Muscle of back (tissue), 11 donors: Measurements from ENCODE around the gene CINP. TPM values are rescaled to one million over a fixed set of nuclear protein-coding genes. Genes with fewer than 3 reads are reported as not detected.
"Not testable (repeated sequence)": the region's sequence is repeated elsewhere in the genome, so short reads cannot be mapped to it uniquely, and the experiment has no call there.

Experiments used
- DNase-seq, 3 donors: peaks; one replicate each; pipeline versions ENCODE4 v3.0.0 to v3.0.0-alpha.2; 2013
- polyA plus RNA-seq, 10 donors: library from polyadenylated mRNA; unstranded; fragments of 120-200 nt; gene quantifications; one replicate each; pipeline ENCODE4 v1.2.1, GENCODE V29; 2013; ENCODE audit not compliant: insufficient read length in 10 of 10

CINP gene
- polyA plus RNA-seq, 10 donors = 25.1 to 37.9 (median 31.0) TPM

DNA sequence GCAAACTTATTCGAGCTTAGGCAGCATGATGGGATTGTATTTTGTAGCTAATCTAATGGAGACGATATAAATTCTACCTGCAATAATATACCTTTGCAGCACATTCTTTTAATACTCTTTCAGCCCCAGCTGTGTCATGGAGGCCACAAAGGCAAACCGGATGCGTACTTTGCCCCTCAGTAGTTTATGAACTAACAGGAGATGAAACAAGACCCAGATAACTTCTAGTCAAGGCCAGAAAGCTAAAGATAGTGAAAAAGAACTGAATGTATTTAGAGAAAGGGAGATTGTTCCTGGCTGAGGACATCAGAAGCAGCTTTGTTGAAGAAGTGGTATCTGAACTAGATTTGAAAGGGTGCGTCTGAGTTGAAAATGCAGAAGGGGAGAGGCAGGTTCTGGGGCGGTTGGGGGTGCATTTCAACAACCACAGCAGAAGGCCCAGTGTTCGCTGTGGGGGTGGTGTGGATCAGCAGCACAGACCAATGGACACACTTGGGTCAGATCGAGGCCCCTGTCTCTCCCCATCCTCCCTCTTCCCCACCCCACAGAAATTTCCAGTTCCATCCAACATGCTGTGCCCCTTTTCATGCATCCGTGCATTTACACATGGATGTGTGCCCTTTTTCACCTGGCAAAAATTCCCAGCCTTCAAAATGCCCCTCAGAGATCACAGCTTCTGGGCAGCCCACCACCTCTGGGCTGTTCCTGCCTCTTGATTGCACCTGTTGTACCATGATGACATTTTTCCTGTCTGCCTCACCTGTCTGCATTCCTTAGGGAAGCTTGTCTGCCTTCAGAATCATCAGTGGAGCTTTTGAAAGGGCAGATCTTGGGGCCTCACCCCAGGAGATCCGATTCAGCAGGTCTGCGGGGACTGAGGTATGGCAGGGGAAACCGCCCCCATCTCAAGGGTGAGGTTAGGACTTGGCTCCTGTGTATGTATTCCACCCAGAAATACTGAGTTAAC lies 41.0 kb downstream of the CINP start:
- DNase-seq = no peak

DNA sequence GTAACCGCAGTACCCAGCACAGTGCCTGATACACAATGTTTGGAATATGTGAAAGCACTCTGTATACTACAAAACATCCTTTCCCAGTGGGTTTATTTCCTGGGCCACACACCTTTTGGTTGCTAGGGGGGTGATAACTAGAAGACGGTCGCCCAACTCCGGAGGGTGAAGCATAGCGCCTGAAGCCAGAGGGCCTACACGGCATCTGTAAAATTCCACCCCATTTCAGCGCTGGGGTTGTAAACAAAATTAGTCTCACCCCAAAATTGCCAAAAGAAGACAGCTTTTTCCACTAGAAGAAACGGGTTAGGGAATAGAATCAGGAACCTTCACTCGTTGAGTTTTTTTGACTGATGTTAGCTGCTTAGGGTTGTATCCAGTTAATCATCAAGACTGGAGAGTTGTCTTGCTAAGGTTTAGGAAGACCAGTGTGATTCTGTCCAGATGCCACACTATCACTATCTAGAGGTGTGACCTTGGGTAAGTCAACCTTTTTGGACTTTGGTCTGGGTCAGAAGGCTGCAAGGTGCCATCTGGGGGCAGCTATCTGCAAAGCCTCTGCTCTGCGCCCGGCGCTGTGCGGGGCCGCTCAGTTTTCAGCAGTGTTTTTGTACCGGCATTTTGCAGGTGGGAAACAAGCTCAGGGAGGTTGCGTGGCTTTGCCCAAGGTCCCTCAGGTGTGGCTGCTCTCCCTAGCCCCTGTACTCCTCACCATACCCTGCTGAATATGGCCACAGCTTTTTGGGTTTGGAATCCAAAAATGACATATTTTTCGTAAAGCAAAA lies 41.8 kb downstream of the CINP start:
- DNase-seq = no peak

DNA sequence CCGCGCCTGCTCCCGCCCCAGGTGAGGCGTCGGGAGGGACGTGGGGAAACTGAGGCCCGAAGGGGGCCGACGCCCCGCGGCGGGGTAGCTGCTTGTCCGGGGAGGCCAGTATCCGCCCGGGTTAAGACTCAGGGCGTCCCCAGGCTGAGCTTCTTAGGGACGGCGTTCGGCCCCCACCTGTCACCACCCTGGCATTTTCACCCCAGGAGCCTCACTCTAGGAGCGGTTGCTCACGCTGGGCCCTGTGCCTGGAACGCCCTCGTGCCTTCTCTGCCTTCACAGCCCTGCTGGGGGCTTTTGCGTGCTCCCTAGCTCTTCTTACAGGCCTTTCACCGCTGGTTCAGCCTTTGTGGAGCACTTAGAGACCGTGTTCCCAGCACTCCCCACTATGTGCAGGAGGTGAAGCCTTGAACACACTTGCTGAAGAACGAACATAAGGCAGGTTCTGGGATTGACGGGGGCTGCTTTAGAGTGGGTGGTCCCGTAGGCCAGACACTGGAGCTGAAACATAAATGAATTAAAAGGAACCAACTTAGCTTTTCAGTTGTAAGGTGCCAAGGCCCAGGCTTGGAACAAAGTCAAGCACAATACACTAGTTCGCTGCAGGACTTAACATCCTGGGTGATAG lies 42.5 kb downstream of the CINP start:
- peak in 2 of 3 donors; percentile 55 to 79 for DNase-seq

DNA sequence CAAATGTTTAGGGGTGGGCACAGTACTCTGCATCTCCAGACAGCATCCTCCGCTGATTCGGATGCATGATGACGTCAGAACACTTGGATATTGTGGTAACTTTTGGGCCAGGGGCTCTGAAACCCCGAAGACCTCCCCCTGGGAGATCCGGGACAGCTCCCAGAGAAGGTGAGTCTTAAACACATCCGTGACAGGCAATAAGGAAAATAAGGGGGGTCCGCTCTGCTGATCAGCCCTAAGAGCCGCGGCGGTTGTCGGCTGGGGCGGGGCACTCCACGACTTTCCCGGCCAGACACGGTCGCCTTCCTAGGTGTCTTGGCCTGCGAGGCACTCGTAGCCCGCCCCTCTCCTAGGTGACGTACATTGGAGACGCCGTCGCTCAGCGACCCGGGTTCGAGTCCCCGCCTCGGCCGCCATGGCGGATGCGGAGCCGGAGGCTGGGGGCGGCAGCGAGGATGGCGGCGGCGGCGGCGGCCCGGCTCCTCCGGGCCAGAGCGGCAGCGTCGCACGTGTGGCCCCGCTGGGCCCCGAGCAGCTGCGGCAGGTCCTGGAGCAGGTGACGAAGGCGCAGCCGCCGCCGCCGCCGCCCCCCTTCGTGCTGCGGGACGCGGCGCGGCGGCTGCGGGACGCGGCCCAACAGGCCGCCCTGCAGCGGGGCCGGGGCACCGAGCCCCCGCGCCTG lies 43.2 kb downstream of the CINP start, which contains the start of gene ZNF839:
ZNF839 (plus strand) TSS at position 396 of the 682 bp plus-strand sequence; CDS start at position 416, 20 bp downstream.
- peak; percentile 90 to 96 (median 94) for DNase-seq

DNA sequence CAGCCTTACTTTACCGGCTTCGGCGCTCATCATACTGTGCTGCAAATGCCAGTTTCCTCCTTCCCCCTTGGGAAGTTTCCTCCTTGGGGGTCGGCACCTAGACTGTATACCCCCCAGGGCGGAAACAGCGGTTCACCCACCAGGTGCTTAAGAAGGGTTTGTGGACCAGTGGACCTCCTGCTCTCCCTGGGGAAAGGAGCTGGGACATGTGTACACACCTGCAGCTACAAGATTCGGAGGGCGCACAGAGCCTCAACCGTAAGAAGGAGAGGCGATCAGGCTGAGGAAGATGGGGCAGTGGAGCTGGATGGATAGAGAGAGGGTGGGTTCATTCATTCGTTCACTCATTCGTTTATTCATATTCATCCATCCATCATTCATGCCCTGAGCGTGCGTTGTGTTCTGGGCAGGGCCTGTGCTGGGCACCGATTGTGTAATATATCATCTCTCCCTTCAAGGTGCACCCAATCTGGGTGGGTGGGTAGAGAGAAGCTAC lies 43.9 kb downstream of the CINP start:
- DNase-seq = peak in 1 of 3 donors; percentile 39

DNA sequence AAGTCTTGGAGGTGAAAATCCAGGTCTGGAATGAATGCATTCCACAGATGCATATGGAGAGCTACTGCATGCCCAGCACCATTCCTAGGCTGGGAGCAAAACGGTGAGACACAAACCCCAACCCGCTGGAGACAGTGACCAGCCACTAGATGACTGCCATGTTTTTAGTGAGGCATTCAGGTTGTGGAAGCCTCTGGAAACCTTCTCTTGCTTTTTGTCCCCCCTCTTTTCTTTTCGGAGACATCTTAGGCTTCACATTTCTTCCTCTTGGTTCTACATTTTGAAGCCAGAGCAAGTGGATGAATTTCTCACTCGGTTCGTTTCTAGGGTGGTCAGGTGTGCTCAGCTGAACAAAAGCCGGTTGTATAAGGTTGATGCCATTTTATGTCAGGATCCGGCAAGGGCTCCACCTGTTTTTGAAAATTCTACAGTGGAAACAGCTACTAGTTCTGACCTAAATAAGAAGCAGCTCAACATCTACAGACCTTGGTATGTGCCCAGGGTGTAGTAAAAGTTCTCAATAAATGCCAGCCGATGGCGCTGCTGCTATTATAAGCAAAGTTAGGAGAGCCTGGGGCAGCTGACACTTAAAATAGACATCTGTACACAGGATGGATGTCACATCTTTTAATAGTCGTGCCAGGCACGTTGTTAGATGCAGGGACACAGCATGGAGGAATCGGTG lies 45.0 kb downstream of the CINP start:
- DNase-seq = peak; percentile 42 to 59 (median 45)

DNA sequence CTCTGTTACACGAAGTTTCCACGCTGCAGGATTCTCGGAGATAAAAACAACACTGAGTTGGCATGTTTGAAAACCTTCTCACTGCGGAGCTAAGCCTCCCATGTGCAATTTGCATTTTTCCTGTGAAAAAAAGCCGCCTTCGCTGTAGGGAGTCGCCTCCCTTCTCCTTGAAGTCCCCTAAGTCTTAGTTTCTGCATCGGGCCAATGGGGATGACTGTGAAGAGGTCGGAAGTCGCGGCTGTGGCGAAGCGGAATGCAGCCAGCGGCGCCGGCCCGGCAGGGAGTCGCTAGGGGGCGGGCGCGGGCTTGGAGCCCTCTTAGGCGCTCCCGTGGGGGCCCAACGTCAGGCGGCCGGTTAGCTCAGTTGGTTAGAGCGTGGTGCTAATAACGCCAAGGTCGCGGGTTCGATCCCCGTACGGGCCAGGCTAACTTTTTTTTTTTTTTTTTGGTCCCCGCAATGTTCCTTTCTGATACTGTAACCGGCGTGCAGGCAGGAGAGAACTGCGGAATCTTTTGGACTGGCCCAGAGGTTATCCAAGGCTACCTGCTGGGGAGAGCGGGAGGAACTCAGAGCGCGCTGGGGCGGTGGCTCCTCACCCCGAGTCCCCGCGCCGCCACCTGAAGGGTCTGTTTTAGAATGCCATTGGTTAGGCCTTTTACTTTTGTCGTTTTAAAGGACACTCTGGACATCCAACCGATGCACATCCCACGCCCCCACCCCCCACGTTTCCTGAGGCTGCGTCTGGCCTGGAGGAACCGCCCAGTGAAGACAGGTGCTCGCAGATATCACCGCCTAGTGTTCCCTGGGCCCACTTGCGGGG lies 45.7 kb downstream of the CINP start:
- peak; percentile 91 to 96 (median 94) for DNase-seq

DNA sequence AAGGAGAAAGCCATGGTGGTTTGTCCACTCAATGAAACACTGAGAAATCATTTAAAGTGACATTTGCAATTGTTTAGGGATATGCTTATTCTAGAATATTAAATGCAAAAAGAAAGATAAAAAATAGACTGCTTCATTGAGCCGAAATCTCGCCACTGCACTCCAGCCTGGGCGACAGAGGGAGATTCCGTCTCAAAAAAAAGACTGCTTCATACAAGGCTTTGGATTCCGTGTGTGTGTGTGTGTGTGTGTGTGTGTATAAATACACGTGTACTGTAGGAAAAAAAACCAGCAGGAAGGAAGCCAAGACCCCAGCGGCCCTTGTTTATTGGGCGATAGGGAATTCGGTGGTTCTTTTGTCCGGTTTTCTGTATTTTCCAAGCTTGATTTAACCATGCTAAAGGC lies 46.4 kb downstream of the CINP start:
- DNase-seq = peak in 2 of 3 donors; percentile 69 to 84

DNA sequence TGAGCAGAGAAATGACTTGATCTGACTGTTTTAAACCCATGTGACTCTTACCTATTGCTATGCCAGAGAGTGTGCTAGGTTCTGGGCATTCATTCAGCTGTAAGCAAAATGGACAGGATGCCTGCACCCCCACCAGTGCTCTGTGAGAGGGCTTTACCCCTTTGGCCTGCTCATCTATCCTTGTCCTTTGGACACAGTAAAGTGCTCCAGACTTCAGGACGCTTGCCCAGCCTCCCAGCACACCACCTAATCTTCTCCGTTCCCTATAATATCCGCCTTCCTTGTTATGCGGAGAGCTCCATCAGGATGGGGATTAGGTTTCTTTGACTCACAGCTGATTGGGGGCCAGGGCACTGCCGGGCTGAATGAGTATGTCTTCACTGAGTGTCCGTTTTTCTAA lies 47.6 kb downstream of the CINP start:
- DNase-seq = no peak

DNA sequence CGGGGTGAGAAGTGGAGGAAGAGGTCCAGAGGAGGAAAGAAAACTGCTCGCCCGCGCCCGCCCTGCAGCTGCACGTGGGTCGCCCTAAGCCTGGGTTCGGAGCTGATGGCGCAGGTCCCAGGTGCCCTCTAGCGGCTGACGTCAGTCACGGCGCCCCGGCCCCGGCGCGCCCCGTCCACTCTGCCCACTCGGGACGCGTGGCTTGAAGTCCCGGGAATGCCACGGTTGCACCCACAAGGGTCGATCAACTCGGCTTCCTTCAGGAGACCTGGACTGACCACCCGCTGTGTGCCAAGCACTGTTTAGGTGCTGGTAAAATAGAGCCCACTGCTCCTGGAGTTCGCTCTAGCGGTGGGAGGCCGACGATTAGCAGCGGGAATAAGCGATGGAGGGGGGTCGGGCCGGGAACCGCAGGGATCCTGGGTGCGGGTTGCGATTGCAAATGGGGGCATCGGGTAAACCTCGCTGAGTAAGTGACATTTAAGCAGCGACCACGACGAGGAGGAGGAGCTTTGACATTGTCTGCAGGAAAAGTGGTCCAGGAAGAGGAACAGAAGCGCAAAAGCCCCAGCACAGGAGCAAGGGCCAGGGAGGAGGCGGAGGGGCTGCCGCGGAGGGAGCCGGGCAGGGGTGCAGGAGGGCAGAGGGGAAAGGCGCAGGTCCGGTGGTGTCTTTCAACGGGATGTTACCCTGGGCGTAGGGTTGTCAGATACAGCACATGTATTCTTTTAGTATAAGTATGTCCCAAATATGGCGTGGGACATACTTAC lies 48.3 kb downstream of the CINP start:
- DNase-seq = peak; percentile 76 to 95 (median 86)

DNA sequence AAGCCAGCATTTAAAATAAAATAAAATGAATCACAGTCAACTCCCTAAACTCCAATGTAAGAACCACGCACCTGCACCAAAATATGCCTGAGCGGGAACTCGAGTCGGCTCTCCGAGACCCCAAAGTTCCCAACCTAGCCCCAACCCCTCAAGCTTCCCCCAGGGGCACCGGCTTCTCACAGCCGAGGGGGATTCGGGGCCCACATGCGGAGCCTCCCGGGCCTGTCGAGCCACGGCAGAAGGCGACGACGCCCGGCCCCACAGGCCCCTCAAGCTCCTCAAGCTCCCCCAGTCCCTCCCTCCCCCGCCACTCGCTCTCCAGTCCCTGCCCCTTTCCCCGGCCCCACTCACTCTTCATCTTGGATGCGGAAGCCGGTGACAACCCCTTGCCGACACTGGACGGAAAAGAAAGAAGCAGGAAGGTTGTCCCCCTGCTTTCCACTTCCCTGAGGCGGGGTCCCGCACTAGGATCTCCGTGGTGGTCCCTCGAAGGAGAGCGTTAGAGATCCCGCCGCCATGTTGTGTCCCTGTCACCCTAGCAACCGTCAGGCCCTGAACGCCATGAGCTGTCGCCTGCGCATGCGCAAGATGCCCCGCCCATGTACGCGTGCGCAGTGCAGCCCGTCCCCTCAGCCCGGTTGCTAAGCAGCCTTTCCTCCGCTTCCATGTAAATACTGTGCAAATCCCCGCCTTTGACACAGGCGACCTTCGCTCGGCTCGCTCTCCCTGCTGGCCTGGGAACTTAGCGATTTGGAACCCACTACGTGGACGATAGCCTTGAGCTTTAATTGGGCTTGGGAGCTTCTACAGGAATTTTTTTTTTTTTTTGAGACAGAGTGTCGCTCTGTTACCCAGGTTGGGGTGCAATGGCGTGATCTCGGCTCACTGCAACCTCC lies 57.8 kb downstream of the CINP start, which contains the start of gene MOK:
MOK (minus strand) TSS at position 554 of the 896 bp plus-strand sequence; CDS start at position 358, 196 bp downstream.
- peak; percentile 96 to 99 (median 99) for DNase-seq

DNA sequence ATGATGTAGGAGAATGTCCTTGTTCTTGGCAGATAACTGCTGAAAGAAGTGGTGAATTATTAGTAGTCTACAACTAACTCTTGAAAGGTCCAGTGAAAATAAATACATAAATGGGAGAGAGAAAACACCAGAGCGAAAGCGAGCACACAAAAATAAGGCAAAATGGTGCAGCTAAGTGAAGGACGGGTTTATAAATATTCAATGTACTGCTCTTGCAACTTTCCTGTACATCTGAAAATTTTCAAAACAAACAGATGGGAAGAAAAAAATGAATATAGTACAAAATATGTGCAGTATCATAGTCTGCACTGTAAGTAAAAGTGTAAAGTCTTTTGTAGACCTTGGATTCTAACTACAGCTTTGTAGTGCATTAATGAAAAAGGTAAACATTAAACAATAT lies 59.0 kb downstream of the CINP start:
- no peak for DNase-seq

DNA sequence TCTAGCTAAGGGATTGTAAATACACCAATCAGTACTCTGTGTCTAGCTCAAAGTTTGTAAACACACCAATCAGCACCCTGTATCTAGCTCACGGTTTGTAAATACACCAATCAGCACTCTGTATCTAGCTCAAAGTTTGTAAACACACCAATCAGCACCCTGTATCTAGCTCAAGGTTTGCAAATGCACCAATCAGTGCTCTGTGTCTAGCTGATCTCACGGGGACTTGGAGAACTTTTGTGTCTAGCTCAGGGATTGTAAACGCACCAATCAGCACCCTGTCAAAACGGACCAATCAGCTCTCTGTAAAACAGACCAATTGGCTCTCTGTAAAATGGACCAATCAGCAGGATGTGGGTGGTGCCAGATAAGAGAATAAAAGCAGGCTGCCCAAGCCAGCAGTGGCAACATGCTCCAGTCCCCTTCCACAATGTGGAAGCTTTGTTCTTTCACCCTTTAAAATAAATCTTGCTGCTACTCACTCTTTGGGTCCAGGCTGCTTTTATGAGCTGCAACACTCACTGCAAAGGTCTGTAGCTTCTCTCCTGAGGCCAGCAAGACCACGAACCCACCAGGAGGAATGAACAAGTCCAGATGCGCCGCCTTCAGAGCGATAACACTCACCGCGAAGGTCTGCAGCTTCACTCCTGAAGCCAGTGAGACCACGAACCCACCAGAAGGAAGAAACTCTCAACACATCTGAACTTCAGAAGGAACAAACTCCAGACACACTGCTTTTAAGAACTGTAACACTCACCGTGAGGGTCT lies 64.2 kb downstream of the CINP start:
- DNase-seq = not testable (repeated sequence)
